GM21576 (cell line): ENCODE data around the gene PLCH1.

Experiments used
- ATAC-seq: cut with Tn5 transposase; IDR thresholded peaks from one replicate; pipeline ENCODE4 v1.9.1; 2021; ENCODE audit warnings: mild to moderate bottlenecking, moderate library complexity; ENCODE audit not compliant: unreplicated experiment

The PLCH1 gene

GRCh38 chr3:155745795-155746550 lies 1.1 kb upstream of the PLCH1 start:
- ATAC-seq = no peak

GRCh38 chr3:155744010-155744625 lies 753 bp downstream of the PLCH1 start:
- ATAC-seq = peak; percentile 39

- ATAC-seq = no peak
Observed at GRCh38 chr3:155743606-155744005, 1.3 kb downstream of the PLCH1 start.

GRCh38 chr3:155742349-155742965 lies 2.4 kb downstream of the PLCH1 start:
- no peak for ATAC-seq

GRCh38 chr3:155741603-155742002 lies 3.3 kb downstream of the PLCH1 start:
- no peak for ATAC-seq

GRCh38 chr3:155741101-155741500 lies 3.8 kb downstream of the PLCH1 start:
- ATAC-seq = no peak

GRCh38 chr3:155739154-155739553 lies 5.7 kb downstream of the PLCH1 start:
- no peak for ATAC-seq

- no peak for ATAC-seq
Observed at GRCh38 chr3:155738580-155739076, 6.2 kb downstream of the PLCH1 start.

GRCh38 chr3:155737844-155738460 lies 6.9 kb downstream of the PLCH1 start:
- peak; percentile 91 for ATAC-seq

- no peak for ATAC-seq
Observed at GRCh38 chr3:155736381-155736780, 8.5 kb downstream of the PLCH1 start.

- ATAC-seq = no peak
Observed at GRCh38 chr3:155730843-155731242, 14.0 kb downstream of the PLCH1 start.

GRCh38 chr3:155727836-155728235 lies 17.0 kb downstream of the PLCH1 start:
- no peak for ATAC-seq

- no peak for ATAC-seq
Observed at GRCh38 chr3:155714295-155714718, 30.6 kb downstream of the PLCH1 start.

GRCh38 chr3:155712008-155712407 lies 32.9 kb downstream of the PLCH1 start:
- peak; percentile 94 for ATAC-seq

GRCh38 chr3:155704771-155705559 lies 39.9 kb downstream of the PLCH1 start:
- ATAC-seq = no peak

GRCh38 chr3:155704061-155704460 lies 40.8 kb downstream of the PLCH1 start:
- no peak for ATAC-seq

- no peak for ATAC-seq
Observed at GRCh38 chr3:155702745-155703591, 41.9 kb downstream of the PLCH1 start.

GRCh38 chr3:155701882-155702465 lies 42.9 kb downstream of the PLCH1 start:
- no peak for ATAC-seq

- no peak for ATAC-seq
Observed at GRCh38 chr3:155697542-155697941, 47.3 kb downstream of the PLCH1 start.
